Neural cell (in vitro differentiated cells): ENCODE data around the gene TMEM266. TPM values are rescaled to one million over a fixed set of nuclear protein-coding genes. Genes with fewer than 3 reads are reported as not detected.

Source experiments
- H2AFZ ChIP-seq: fragments of 200-600, 300-800 bp; sonication (generic), shearing (Covaris generic); 2 replicates; pipeline ENCODE4 v1.6.0; 2014; ENCODE audit warnings: low read depth, mild to moderate bottlenecking, antibody characterized with exemption, low read length, moderate library complexity
- H3F3A ChIP-seq: fragments of 200-600 bp; shearing (Covaris generic); 2 replicates; pipeline ENCODE4 v1.6.1; 2016; ENCODE audit warnings: mild to moderate bottlenecking, moderate library complexity, mixed read lengths, antibody characterized with exemption, low read length; ENCODE audit not compliant: insufficient read depth, poor library complexity, severe bottlenecking
- H3K27ac ChIP-seq: fragments of 200-600, 300-800 bp; sonication (generic), shearing (Covaris generic); 2 replicates; pipeline ENCODE4 v1.5.1; 2014; ENCODE audit warnings: mild to moderate bottlenecking, low read length, moderate library complexity
- H3K27me3 ChIP-seq: fragments of 300-800, 200-600 bp; sonication (generic), shearing (Covaris generic); 2 replicates; pipeline ENCODE4 v1.6.0; 2014; ENCODE audit warnings: mild to moderate bottlenecking, low read depth, low read length, moderate library complexity; ENCODE audit not compliant: insufficient read depth
- H3K36me3 ChIP-seq: fragments of 300-800, 200-600 bp; sonication (generic), shearing (Covaris generic); 2 replicates; pipeline ENCODE4 v1.5.1; 2014; ENCODE audit warnings: mild to moderate bottlenecking, antibody characterized with exemption, low read length, moderate library complexity; ENCODE audit not compliant: insufficient read depth
- H3K4me2 ChIP-seq: fragments of 300-800, 200-600 bp; sonication (generic), shearing (Covaris generic); 2 replicates; pipeline ENCODE4 v1.6.0; 2014; ENCODE audit warnings: mild to moderate bottlenecking, low read length
- H3K4me3 ChIP-seq: fragments of 300-800, 200-600 bp; sonication (generic), shearing (Covaris generic); 2 replicates; pipeline ENCODE4 v1.5.1; 2014; ENCODE audit warnings: mild to moderate bottlenecking, low read length, moderate library complexity
- H3K79me2 ChIP-seq: fragments of 200-600 bp; shearing (Covaris generic); replicated peaks from 2 replicates; pipeline ENCODE4 v1.6.0; 2014; ENCODE audit warnings: mild to moderate bottlenecking, low read length, moderate library complexity; ENCODE audit not compliant: insufficient read depth
- H3K9ac ChIP-seq: fragments of 300-800, 200-600 bp; sonication (generic), shearing (Covaris generic); 2 replicates; pipeline ENCODE4 v1.6.1; 2016; ENCODE audit warnings: mild to moderate bottlenecking, low read length, mixed read lengths
- H3K9me2 ChIP-seq: fragments of 200-600 bp; shearing (Covaris generic); 2 replicates; pipeline ENCODE4 v1.6.1; 2016; ENCODE audit warnings: mild to moderate bottlenecking, low read length, mixed read lengths; ENCODE audit not compliant: insufficient read depth
- H3K9me3 ChIP-seq: fragments of 200-600, 300-800 bp; sonication (generic), shearing (Covaris generic); 2 replicates; pipeline ENCODE4 v1.6.1; 2016; ENCODE audit warnings: mild to moderate bottlenecking, mixed run types, low read length, moderate library complexity, mixed read lengths
- H4K20me1 ChIP-seq: fragments of 200-600 bp; shearing (Covaris generic); 2 replicates; pipeline ENCODE4 v1.6.1; 2016; ENCODE audit warnings: mild to moderate bottlenecking, mixed run types; ENCODE audit not compliant: insufficient read depth
- EP300 ChIP-seq: fragments of 450-650 bp; conservative IDR thresholded peaks from 2 replicates; pipeline ENCODE4 v1.6.1; 2014; ENCODE audit warnings: antibody characterized with exemption, mild to moderate bottlenecking, moderate library complexity; ENCODE audit not compliant: poor library complexity, severe bottlenecking
- EZH2 ChIP-seq: fragments of 200-600, 300-800 bp; shearing (Covaris generic), sonication (generic); IDR thresholded peaks from 2 replicates; pipeline ENCODE4 v1.6.1; 2014; ENCODE audit warnings: antibody characterized with exemption, low read length, borderline replicate concordance, mild to moderate bottlenecking; ENCODE audit not compliant: insufficient read depth, poor library complexity, severe bottlenecking
- MXI1 ChIP-seq: fragments of 450-650 bp; conservative IDR thresholded peaks from 2 replicates; pipeline ENCODE4 v1.6.1; 2014; ENCODE audit warnings: antibody characterized with exemption, mild to moderate bottlenecking; ENCODE audit not compliant: poor library complexity, severe bottlenecking
- POLR2AphosphoS5 ChIP-seq: IDR thresholded peaks from 2 replicates; pipeline ENCODE4 v1.6.1; 2012
- RAD21 ChIP-seq: fragments of 450-650 bp; conservative IDR thresholded peaks from 2 replicates; pipeline ENCODE4 v1.6.1; 2014; ENCODE audit warnings: antibody characterized with exemption, mild to moderate bottlenecking, moderate library complexity
- SMC3 ChIP-seq: fragments of 450-650 bp; conservative IDR thresholded peaks from 2 replicates; pipeline ENCODE4 v1.6.1; 2014; ENCODE audit warnings: antibody characterized with exemption, mild to moderate bottlenecking, moderate library complexity; ENCODE audit not compliant: poor library complexity
- TAF1 ChIP-seq: IDR thresholded peaks from 2 replicates; pipeline ENCODE4 v1.6.1; 2012; ENCODE audit warnings: low read depth
- polyA plus RNA-seq: library from polyadenylated mRNA; depleted of rRNA; stranded (reverse); fragments of >200 nt; gene quantifications from 2 replicates; pipeline ENCODE4 v1.2.3, GENCODE V29; 2014
- TF ChIP-seq, protein P1 (sequence below): IDR thresholded peaks from 2 replicates; pipeline ENCODE4 v1.6.1; 2012; ENCODE audit warnings: borderline replicate concordance
- TF ChIP-seq, protein P2 (sequence below): fragments of 450-650 bp; IDR thresholded peaks from 2 replicates; pipeline ENCODE4 v1.5.1; 2014; ENCODE audit warnings: antibody characterized with exemption, mild to moderate bottlenecking, moderate library complexity; ENCODE audit not compliant: poor library complexity, severe bottlenecking

Gene TMEM266
- polyA plus RNA-seq, 1 donor from 2014 or later: 17.6 TPM

DNA sequence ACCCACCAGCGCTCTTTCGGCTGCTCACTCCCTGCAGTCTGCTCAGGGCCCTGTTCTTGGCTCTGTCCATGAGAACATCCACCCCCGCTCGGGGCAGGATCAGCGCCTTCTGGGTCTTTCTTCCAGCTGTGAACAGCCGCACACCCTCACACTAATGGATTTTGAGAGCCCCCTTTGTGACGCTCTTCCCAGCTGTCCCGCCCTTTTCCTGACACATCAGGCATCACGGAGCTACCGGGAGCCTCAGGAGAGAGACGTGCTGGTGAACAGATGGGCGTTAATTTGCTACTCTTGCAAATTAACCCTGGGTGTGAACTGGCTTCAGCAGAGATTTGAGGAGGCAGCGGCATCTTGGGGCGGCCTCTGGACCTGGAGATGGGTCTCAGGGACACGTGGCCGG is 113.0 kb downstream of the TMEM266 start:
- Histone ChIP-seq H3F3A (no peaks in the 10 kb centered on the region), H3K9me2 (no peaks in the 10 kb centered on the region), H3K9me3 (no peaks in the 10 kb centered on the region), H3K4me2 (no peak overlapping the region), H2AFZ (no peak overlapping the region), H4K20me1 (no peaks in the 10 kb centered on the region), H3K36me3 (no peaks in the 10 kb centered on the region), H3K9ac (no peak overlapping the region), H3K27me3 (no peaks in the 10 kb centered on the region), H3K4me3 (no peak overlapping the region), H3K79me2 (no peaks in the 10 kb centered on the region), H3K27ac (no peak overlapping the region)
- TF ChIP-seq RAD21 (no peak), MXI1 (no peak), TAF1 (no peak), POLR2AphosphoS5 (no peak), EZH2 (no peak), SMC3 (no peak)
- TF ChIP-seq, protein P1, sequence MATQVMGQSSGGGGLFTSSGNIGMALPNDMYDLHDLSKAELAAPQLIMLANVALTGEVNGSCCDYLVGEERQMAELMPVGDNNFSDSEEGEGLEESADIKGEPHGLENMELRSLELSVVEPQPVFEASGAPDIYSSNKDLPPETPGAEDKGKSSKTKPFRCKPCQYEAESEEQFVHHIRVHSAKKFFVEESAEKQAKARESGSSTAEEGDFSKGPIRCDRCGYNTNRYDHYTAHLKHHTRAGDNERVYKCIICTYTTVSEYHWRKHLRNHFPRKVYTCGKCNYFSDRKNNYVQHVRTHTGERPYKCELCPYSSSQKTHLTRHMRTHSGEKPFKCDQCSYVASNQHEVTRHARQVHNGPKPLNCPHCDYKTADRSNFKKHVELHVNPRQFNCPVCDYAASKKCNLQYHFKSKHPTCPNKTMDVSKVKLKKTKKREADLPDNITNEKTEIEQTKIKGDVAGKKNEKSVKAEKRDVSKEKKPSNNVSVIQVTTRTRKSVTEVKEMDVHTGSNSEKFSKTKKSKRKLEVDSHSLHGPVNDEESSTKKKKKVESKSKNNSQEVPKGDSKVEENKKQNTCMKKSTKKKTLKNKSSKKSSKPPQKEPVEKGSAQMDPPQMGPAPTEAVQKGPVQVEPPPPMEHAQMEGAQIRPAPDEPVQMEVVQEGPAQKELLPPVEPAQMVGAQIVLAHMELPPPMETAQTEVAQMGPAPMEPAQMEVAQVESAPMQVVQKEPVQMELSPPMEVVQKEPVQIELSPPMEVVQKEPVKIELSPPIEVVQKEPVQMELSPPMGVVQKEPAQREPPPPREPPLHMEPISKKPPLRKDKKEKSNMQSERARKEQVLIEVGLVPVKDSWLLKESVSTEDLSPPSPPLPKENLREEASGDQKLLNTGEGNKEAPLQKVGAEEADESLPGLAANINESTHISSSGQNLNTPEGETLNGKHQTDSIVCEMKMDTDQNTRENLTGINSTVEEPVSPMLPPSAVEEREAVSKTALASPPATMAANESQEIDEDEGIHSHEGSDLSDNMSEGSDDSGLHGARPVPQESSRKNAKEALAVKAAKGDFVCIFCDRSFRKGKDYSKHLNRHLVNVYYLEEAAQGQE: no peak
- TF ChIP-seq, protein P2, sequence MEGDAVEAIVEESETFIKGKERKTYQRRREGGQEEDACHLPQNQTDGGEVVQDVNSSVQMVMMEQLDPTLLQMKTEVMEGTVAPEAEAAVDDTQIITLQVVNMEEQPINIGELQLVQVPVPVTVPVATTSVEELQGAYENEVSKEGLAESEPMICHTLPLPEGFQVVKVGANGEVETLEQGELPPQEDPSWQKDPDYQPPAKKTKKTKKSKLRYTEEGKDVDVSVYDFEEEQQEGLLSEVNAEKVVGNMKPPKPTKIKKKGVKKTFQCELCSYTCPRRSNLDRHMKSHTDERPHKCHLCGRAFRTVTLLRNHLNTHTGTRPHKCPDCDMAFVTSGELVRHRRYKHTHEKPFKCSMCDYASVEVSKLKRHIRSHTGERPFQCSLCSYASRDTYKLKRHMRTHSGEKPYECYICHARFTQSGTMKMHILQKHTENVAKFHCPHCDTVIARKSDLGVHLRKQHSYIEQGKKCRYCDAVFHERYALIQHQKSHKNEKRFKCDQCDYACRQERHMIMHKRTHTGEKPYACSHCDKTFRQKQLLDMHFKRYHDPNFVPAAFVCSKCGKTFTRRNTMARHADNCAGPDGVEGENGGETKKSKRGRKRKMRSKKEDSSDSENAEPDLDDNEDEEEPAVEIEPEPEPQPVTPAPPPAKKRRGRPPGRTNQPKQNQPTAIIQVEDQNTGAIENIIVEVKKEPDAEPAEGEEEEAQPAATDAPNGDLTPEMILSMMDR: no peak

DNA sequence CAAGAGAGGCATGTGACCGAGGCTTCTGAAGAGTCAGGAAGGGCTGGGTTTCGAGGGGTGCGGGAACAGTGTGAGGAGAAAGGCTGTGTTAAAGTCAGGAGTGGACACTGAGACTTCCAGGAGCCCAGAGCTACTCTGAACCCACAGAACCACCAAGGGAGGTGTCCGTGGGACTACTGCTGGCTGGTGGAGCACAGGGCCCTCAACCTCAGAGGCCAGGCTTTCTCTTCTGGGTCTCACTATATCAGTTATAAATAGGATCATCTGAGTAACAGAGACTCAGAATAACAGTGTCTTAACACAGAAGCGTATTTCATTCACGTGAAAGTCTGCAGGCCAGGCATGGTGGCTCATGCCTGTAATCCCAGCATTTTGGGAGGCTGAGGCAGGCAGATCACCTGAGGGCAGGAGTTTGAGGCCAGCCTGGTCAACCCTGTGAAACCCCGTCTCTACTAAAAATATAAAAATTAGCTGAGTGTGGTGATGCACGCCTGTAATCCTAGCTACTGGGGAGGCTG is 113.6 kb downstream of the TMEM266 start:
- no peak overlapping the region for H2AFZ ChIP-seq
- no peak overlapping the region for H3K27ac ChIP-seq
- no peaks in the 10 kb centered on the region for H3K9me3 ChIP-seq
- H3K4me2 ChIP-seq: no peak overlapping the region
- no peaks in the 10 kb centered on the region for H3K9me2 ChIP-seq
- H3K27me3 ChIP-seq: no peaks in the 10 kb centered on the region
- no peaks in the 10 kb centered on the region for H4K20me1 ChIP-seq
- H3K36me3 ChIP-seq: no peaks in the 10 kb centered on the region
- no peak for TF ChIP-seq SMC3
- TF ChIP-seq TAF1: no peak
- TF ChIP-seq RAD21: no peak
- no peak for TF ChIP-seq POLR2AphosphoS5
- no peak for TF ChIP-seq EP300
- TF ChIP-seq, protein P2: no peak
- no peak for TF ChIP-seq MXI1
- TF ChIP-seq EZH2: no peak
- TF ChIP-seq, protein P1: no peak
- no peaks in the 10 kb centered on the region for H3F3A ChIP-seq
- H3K4me3 ChIP-seq: no peak overlapping the region
- no peak overlapping the region for H3K9ac ChIP-seq
- no peaks in the 10 kb centered on the region for H3K79me2 ChIP-seq
